ENCODE measurements around the gene CALY. TPM values are rescaled to one million over a fixed set of nuclear protein-coding genes. Genes with fewer than 3 reads are reported as not detected.

Gene CALY
- total RNA-seq, 1 experiment from 2014 or later = not detected

DNA sequence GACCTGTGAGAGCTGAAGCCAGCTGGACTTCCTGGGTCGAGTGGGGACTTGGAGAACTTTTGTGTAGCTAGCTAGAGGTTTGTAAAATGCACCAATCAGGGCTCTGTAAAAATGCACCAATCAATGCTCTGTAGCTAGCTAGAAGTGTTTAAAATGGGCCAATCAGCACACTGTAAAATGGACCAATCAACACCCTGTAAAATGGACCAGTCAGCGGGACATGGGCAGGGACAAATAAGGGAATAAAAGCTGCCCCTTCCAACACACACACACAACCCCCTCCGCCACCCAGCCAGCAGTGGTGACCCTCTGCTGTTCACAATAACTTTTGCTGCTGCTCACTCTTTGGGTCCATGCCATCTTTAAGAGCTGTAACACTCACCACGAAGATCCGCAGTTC is 20.8 kb downstream of the CALY start:
- Histone ChIP-seq H3K4me2 (ENCODE audit: low read length) (no peak overlapping the region), H2AFZ (ENCODE audit: low read length) (no peak overlapping the region), H3K9me2 (replicated peaks; ENCODE audit: low read length) (no peaks in the 10 kb centered on the region), H3K79me2 (ENCODE audit: low read length) (0 out of 2 replicates have a peak, but pooled peaks cover under 1% of the 10 kb centered on the region), H3K27me3 (ENCODE audit: low read length) (no peaks in the 10 kb centered on the region), H3K36me3 (ENCODE audit: low read depth, low read length) (peaks cover 4% of the 10 kb centered on the region; the same call in 1 of the 2 replicates), H3K4me3 (ENCODE audit: low read length) (no peak overlapping the region), H3F3A (ENCODE audit: low read length, unreplicated experiment) (no peaks in the 10 kb centered on the region), H4K20me1 (ENCODE audit: low read length) (no peaks in the 10 kb centered on the region), H3K9me3 (ENCODE audit: low read length) (no peaks in the 10 kb centered on the region), H3K9ac (ENCODE audit: low read length) (no peak overlapping the region), H3K4me1 (ENCODE audit: insufficient read depth, low read length) (no peaks in the 10 kb centered on the region), H3K27ac (ENCODE audit: low read length) (no peak overlapping the region)
- ChIA-PET POLR2A (ENCODE audit: unreplicated experiment) (no interaction called here), CTCF (no interaction called here)
- no peak for ATAC-seq
- intact Hi-C loops (cut with micrococcal nuclease) = no loop called here
- peak; percentile 30 for DNase-seq
- no peak for TF ChIP-seq EZH2 (IDR thresholded peaks at IDR 0.05; ENCODE audit: low read length, unreplicated experiment)
- TF ChIP-seq EZH2phosphoT487 (IDR thresholded peaks at IDR 0.05; ENCODE audit: borderline replicate concordance, low read length) = no peak
- TF ChIP-seq, protein P1, sequence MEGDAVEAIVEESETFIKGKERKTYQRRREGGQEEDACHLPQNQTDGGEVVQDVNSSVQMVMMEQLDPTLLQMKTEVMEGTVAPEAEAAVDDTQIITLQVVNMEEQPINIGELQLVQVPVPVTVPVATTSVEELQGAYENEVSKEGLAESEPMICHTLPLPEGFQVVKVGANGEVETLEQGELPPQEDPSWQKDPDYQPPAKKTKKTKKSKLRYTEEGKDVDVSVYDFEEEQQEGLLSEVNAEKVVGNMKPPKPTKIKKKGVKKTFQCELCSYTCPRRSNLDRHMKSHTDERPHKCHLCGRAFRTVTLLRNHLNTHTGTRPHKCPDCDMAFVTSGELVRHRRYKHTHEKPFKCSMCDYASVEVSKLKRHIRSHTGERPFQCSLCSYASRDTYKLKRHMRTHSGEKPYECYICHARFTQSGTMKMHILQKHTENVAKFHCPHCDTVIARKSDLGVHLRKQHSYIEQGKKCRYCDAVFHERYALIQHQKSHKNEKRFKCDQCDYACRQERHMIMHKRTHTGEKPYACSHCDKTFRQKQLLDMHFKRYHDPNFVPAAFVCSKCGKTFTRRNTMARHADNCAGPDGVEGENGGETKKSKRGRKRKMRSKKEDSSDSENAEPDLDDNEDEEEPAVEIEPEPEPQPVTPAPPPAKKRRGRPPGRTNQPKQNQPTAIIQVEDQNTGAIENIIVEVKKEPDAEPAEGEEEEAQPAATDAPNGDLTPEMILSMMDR (conservative IDR thresholded peaks at IDR 0.05; ENCODE audit: low read depth, low read length) = no peak
- BruUV-seq (replicated peaks) = no TSS peak

DNA sequence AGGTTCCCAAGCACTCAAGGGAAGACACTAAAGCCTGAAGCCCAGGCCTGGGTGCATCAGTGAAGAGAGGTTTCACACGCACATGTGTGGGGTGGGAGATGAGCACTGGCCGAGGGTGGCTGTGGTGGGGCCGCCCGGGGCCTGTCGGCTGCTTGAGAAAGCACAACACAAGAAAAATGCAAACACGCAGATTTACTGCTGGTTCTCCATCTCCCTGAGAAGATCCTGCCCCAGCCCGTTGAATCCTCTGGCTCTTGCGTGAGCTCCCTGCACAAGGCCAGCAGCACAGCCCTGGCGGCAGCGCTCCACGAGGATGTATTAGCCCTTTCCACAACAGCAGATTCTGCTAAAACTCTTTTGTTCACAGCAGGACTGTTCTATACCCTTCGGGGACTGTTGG is 21.8 kb downstream of the CALY start:
- Histone ChIP-seq H3K79me2 (ENCODE audit: low read length) (peaks cover 10% of the 10 kb centered on the region), H3K27me3 (ENCODE audit: low read length) (no peaks in the 10 kb centered on the region), H3K9me2 (replicated peaks; ENCODE audit: low read length) (no peaks in the 10 kb centered on the region), H3K9ac (ENCODE audit: low read length) (no peak overlapping the region), H3K27ac (ENCODE audit: low read length) (no peak overlapping the region), H3K9me3 (ENCODE audit: low read length) (no peaks in the 10 kb centered on the region), H3K4me3 (ENCODE audit: low read length) (no peak overlapping the region), H3K4me2 (ENCODE audit: low read length) (no peak overlapping the region), H3F3A (ENCODE audit: low read length, unreplicated experiment) (no peaks in the 10 kb centered on the region), H3K36me3 (ENCODE audit: low read depth, low read length) (peaks cover 4% of the 10 kb centered on the region; the same call in 1 of the 2 replicates), H2AFZ (ENCODE audit: low read length) (no peak overlapping the region), H3K4me1 (ENCODE audit: insufficient read depth, low read length) (peaks cover 5% of the 10 kb centered on the region), H4K20me1 (ENCODE audit: low read length) (no peaks in the 10 kb centered on the region)
- TF ChIP-seq EZH2phosphoT487 (IDR thresholded peaks at IDR 0.05; ENCODE audit: borderline replicate concordance, low read length) (no peak), EZH2 (IDR thresholded peaks at IDR 0.05; ENCODE audit: low read length, unreplicated experiment) (no peak)
- TF ChIP-seq, protein P1 (conservative IDR thresholded peaks at IDR 0.05; ENCODE audit: low read depth, low read length) = no peak
- DNase-seq (no peak), ATAC-seq (no peak)
- no TSS peak for BruUV-seq (replicated peaks)
- ChIA-PET POLR2A (ENCODE audit: unreplicated experiment) (no interaction called here), CTCF (no interaction called here)
- intact Hi-C loops (cut with micrococcal nuclease) = no loop called here

- Histone ChIP-seq H3K79me2 (ENCODE audit: low read length) (peaks cover 17% of the 10 kb centered on the region), H3F3A (ENCODE audit: low read length, unreplicated experiment) (no peaks in the 10 kb centered on the region), H3K4me1 (ENCODE audit: insufficient read depth, low read length) (peaks cover 9% of the 10 kb centered on the region), H3K4me3 (ENCODE audit: low read length) (no peak overlapping the region), H3K9ac (ENCODE audit: low read length) (no peak overlapping the region), H3K27me3 (ENCODE audit: low read length) (no peaks in the 10 kb centered on the region), H3K9me2 (replicated peaks; ENCODE audit: low read length) (no peaks in the 10 kb centered on the region), H3K4me2 (ENCODE audit: low read length) (no peak overlapping the region), H2AFZ (ENCODE audit: low read length) (no peak overlapping the region), H3K36me3 (ENCODE audit: low read depth, low read length) (peaks cover 4% of the 10 kb centered on the region; the same call in 1 of the 2 replicates), H3K27ac (ENCODE audit: low read length) (no peak overlapping the region), H3K9me3 (ENCODE audit: low read length) (no peaks in the 10 kb centered on the region), H4K20me1 (ENCODE audit: low read length) (no peaks in the 10 kb centered on the region)
- ATAC-seq (no peak), DNase-seq (no peak)
- no peak for TF ChIP-seq EZH2phosphoT487 (IDR thresholded peaks at IDR 0.05; ENCODE audit: borderline replicate concordance, low read length)
- TF ChIP-seq, protein P1 (conservative IDR thresholded peaks at IDR 0.05; ENCODE audit: low read depth, low read length) = no peak
- TF ChIP-seq EZH2 (IDR thresholded peaks at IDR 0.05; ENCODE audit: low read length, unreplicated experiment) = no peak
- CTCF ChIA-PET = no interaction called here
- POLR2A ChIA-PET (ENCODE audit: unreplicated experiment) = no interaction called here
- intact Hi-C loops (cut with micrococcal nuclease) = no loop called here
- BruUV-seq (replicated peaks) = no TSS peak
Measured at GRCh38 chr10:133313192-133313591, 23.5 kb downstream of the CALY start.

All from PC-3 (cell line).